ENCODE measurements around the gene S100A11.
A peak's percentile ranks its signal among the peaks of the same experiment; 100 is the strongest.
"Not testable (repeated sequence)": the region's sequence is repeated elsewhere in the genome, so short reads cannot be mapped to it uniquely, and the experiment has no call there.

The S100A11 gene

GRCh38 chr1:152036267-152037216, at the start of gene S100A11:
S100A11 (minus strand) TSS chr1:152037004; CDS start chr1:152036915, 89 bp downstream.
- DNase-seq, result no peak

- no peak for DNase-seq
These were observed 48.0 kb upstream of the S100A11 start for GRCh38 chr1:152084853-152085252.

GRCh38 chr1:152081026-152081425, 44.2 kb upstream of the S100A11 start:
- not testable (repeated sequence) for DNase-seq

- not testable (repeated sequence) for DNase-seq
These were observed 43.7 kb upstream of the S100A11 start for GRCh38 chr1:152080494-152080893.

GRCh38 chr1:152078831-152079441, 42.1 kb upstream of the S100A11 start:
- no peak for DNase-seq

- DNase-seq, result no peak
These were observed 35.5 kb upstream of the S100A11 start for GRCh38 chr1:152072311-152072710.

- DNase-seq, result no peak
These were observed 34.3 kb upstream of the S100A11 start for GRCh38 chr1:152071123-152071522.

GRCh38 chr1:152067929-152068328, 31.1 kb upstream of the S100A11 start:
- no peak for DNase-seq

- no peak for DNase-seq
These were observed 30.3 kb upstream of the S100A11 start for GRCh38 chr1:152067150-152067549.

GRCh38 chr1:152061952-152062351, 25.1 kb upstream of the S100A11 start:
- no peak for DNase-seq

GRCh38 chr1:152053375-152053774, 16.6 kb upstream of the S100A11 start:
- DNase-seq, result peak in 1 of 2 experiments; percentile 16

- DNase-seq, result peak; percentile 74 to 75
These were observed 15.8 kb upstream of the S100A11 start for GRCh38 chr1:152052606-152053005.

- DNase-seq, result no peak
These were observed 14.3 kb upstream of the S100A11 start for GRCh38 chr1:152050886-152051675.

GRCh38 chr1:152049291-152050083, 12.7 kb upstream of the S100A11 start:
- DNase-seq, result no peak

GRCh38 chr1:152048416-152049009, 11.7 kb upstream of the S100A11 start:
- DNase-seq, result no peak

GRCh38 chr1:152047730-152048415, 11.1 kb upstream of the S100A11 start:
- DNase-seq, result peak in 1 of 2 experiments; percentile 35

GRCh38 chr1:152047413-152047729, 10.6 kb upstream of the S100A11 start:
- no peak for DNase-seq

- no peak for DNase-seq
These were observed 7.6 kb upstream of the S100A11 start for GRCh38 chr1:152044386-152044785.

- no peak for DNase-seq
These were observed 7.1 kb upstream of the S100A11 start for GRCh38 chr1:152043870-152044269.

GRCh38 chr1:152042030-152042429, 5.2 kb upstream of the S100A11 start:
- DNase-seq, result no peak

- DNase-seq, result no peak
These were observed 3.1 kb upstream of the S100A11 start for GRCh38 chr1:152039886-152040285.

GRCh38 chr1:152039461-152039860, 2.7 kb upstream of the S100A11 start:
- DNase-seq, result no peak

Measured in NCI-H2081 (cell line).